ENCODE results near the gene TUBA1A.
"Not testable (repeated sequence)": the region's sequence is repeated elsewhere in the genome, so short reads cannot be mapped to it uniquely, and the experiment has no call there.

The TUBA1A gene

GRCh38 chr12:49184697-49185096, 4.2 kb downstream of the TUBA1A start:
- TF ChIP-seq ZFP30 (CRISPR knock-in tag; IDR thresholded peaks at IDR 0.05) (peak; percentile 24; the same call in 1 of the 2 replicates), CSRNP3 (CRISPR knock-in tag; IDR thresholded peaks at IDR 0.05) (0 out of 2 replicates have a peak, but pooled peaks have one; percentile 69), CREB5 (CRISPR knock-in tag; IDR thresholded peaks at IDR 0.05; ENCODE audit: low read depth) (peak; percentile 60; the same call in 1 of the 2 replicates)
- not testable (repeated sequence) for ATAC-seq

GRCh38 chr12:49183214-49183950, 5.5 kb downstream of the TUBA1A start:
- peak; percentile 4 for ATAC-seq
- TF ChIP-seq PATZ1 (CRISPR knock-in tag; IDR thresholded peaks at IDR 0.05; ENCODE audit: borderline replicate concordance) (peak; percentile 79), CSRNP3 (CRISPR knock-in tag; IDR thresholded peaks at IDR 0.05) (peak; percentile 35; the same call in 1 of the 2 replicates), ZC3H10 (CRISPR knock-in tag; IDR thresholded peaks at IDR 0.05) (peak; percentile 6; the same call in 1 of the 2 replicates), RARB (CRISPR knock-in tag; IDR thresholded peaks at IDR 0.05) (0 out of 2 replicates have a peak, but pooled peaks have one; percentile 67)

GRCh38 chr12:49174218-49174617, 14.7 kb downstream of the TUBA1A start:
- no peak for TF ChIP-seq ZC3H10 (CRISPR knock-in tag; IDR thresholded peaks at IDR 0.05)
- TF ChIP-seq ZNF70 (CRISPR knock-in tag; IDR thresholded peaks at IDR 0.05) = no peak
- no peak for TF ChIP-seq POU6F1 (CRISPR knock-in tag; IDR thresholded peaks at IDR 0.05; ENCODE audit: borderline replicate concordance, low read depth)
- TF ChIP-seq ISL1 (CRISPR knock-in tag; IDR thresholded peaks at IDR 0.05) = no peak
- no peak for TF ChIP-seq ZFP30 (CRISPR knock-in tag; IDR thresholded peaks at IDR 0.05)
- ATAC-seq = no peak

GRCh38 chr12:49170924-49171323, 18.0 kb downstream of the TUBA1A start:
- TF ChIP-seq CREB5 (CRISPR knock-in tag; IDR thresholded peaks at IDR 0.05; ENCODE audit: low read depth) (no peak), ZC3H10 (CRISPR knock-in tag; IDR thresholded peaks at IDR 0.05) (no peak), ZNF8 (CRISPR knock-in tag; IDR thresholded peaks at IDR 0.05) (no peak), POU6F1 (CRISPR knock-in tag; IDR thresholded peaks at IDR 0.05; ENCODE audit: borderline replicate concordance, low read depth) (no peak), TOX (CRISPR knock-in tag; IDR thresholded peaks at IDR 0.05; ENCODE audit: borderline replicate concordance) (no peak), BACH2 (CRISPR knock-in tag; IDR thresholded peaks at IDR 0.05; ENCODE audit: borderline replicate concordance) (no peak), SNAI2 (CRISPR knock-in tag; IDR thresholded peaks at IDR 0.05) (no peak), ZFP30 (CRISPR knock-in tag; IDR thresholded peaks at IDR 0.05) (no peak), PPARA (CRISPR knock-in tag; IDR thresholded peaks at IDR 0.05; ENCODE audit: borderline replicate concordance) (no peak), OSR1 (CRISPR knock-in tag; IDR thresholded peaks at IDR 0.05) (no peak), ESRRG (CRISPR knock-in tag; IDR thresholded peaks at IDR 0.05) (no peak), RARB (CRISPR knock-in tag; IDR thresholded peaks at IDR 0.05) (no peak), PATZ1 (CRISPR knock-in tag; IDR thresholded peaks at IDR 0.05; ENCODE audit: borderline replicate concordance) (no peak), ZFP3 (CRISPR knock-in tag; IDR thresholded peaks at IDR 0.05) (no peak), ZNF70 (CRISPR knock-in tag; IDR thresholded peaks at IDR 0.05) (no peak), ZNF565 (CRISPR knock-in tag; conservative IDR thresholded peaks at IDR 0.05; ENCODE audit: low read depth) (no peak), ISL1 (CRISPR knock-in tag; IDR thresholded peaks at IDR 0.05) (no peak), CSDC2 (CRISPR knock-in tag; IDR thresholded peaks at IDR 0.05) (no peak), GLIS3 (CRISPR knock-in tag; IDR thresholded peaks at IDR 0.05) (no peak)
- ATAC-seq = no peak

Measured in SK-N-SH treated with all-trans-retinoic acid at 6 μM for 48 hours (cell line).